ENCODE measurements around the gene XXYLT1. TPM values are rescaled to one million over a fixed set of nuclear protein-coding genes. Genes with fewer than 3 reads are reported as not detected.

XXYLT1 gene
- total RNA-seq, 1 experiment from 2014 or later = 23.4 TPM

- Mint-ChIP-seq H3K4me1 (peaks cover 14% of the 10 kb centered on the region), H3K36me3 (no peaks in the 10 kb centered on the region), H3K4me3 (no peak overlapping the region), H3K9me3 (no peaks in the 10 kb centered on the region), H3K27me3 (ENCODE audit: low read depth) (no peaks in the 10 kb centered on the region), H3K27ac (no peak overlapping the region)
- ATAC-seq (no peak), DNase-seq (ENCODE audit: low spot score) (no peak)
- ChIA-PET POLR2A (no interaction called here), CTCF (no interaction called here)
- TF ChIP-seq, protein P1, sequence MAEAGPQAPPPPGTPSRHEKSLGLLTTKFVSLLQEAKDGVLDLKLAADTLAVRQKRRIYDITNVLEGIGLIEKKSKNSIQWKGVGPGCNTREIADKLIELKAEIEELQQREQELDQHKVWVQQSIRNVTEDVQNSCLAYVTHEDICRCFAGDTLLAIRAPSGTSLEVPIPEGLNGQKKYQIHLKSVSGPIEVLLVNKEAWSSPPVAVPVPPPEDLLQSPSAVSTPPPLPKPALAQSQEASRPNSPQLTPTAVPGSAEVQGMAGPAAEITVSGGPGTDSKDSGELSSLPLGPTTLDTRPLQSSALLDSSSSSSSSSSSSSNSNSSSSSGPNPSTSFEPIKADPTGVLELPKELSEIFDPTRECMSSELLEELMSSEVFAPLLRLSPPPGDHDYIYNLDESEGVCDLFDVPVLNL (CRISPR knock-in tag; IDR thresholded peaks at IDR 0.05; ENCODE audit: borderline replicate concordance, low read depth) = no peak
- TF ChIP-seq CBFB (CRISPR knock-in tag; IDR thresholded peaks at IDR 0.05; ENCODE audit: low read depth) (no peak), ZNF232 (CRISPR knock-in tag; IDR thresholded peaks at IDR 0.05) (no peak), ATF2 (CRISPR knock-in tag; IDR thresholded peaks at IDR 0.05; ENCODE audit: borderline replicate concordance, low read depth) (no peak), ETV6 (CRISPR knock-in tag; IDR thresholded peaks at IDR 0.05) (no peak), ZBTB43 (CRISPR knock-in tag; IDR thresholded peaks at IDR 0.05) (no peak), HMGA2 (CRISPR knock-in tag; IDR thresholded peaks at IDR 0.05) (no peak), NFE2L1 (CRISPR knock-in tag; IDR thresholded peaks at IDR 0.05) (no peak)
Observed at GRCh38 chr3:195075199-195075940, 195.6 kb downstream of the XXYLT1 start.

DNA sequence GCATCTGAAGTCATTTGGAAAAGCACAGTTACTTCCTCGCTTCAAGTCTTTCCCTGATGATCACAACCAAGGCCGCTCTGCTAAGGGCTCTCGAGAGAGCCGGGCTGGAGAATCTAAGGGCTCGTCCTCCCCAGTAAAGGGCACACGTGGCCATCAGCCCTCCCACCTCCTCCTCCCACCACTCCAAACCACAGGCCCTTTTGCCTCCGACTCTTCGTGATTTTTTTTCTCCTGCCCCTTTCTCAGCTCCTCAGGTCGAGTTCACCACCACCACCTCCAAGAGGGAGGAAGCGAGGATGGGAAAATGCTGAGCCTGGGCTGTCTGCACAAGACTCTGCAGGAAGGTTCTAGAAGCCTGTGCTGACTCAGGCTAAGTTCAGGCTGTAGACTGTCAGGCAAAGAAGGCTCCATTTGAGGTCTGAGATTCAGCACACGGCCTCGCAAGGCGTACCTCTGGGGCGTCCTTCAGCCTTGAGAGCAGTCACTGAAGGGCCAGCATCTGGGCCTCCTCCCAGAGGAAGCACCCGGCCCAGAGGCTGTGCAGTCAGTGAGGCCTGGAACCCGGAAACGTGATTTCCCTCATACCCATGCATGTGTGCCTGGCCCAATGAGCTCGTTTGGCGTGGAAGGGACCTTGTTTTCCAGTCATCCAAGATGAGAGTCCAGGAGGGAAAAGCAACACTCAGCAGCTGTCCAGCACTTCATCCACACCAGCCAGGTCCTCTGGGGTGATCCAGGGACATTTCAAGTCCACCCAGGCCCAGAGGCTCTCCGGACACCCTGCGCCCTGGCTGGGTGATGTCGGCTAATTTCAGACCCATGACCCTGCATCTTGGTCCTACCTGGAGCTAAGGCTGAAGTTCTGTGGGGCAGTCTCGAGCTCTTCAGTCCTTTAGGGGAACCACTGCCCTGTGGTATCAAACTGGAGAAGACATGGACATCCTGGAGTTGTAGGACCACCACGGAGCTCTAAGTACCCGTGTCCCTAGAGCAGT is 196.8 kb downstream of the XXYLT1 start:
- DNase-seq (ENCODE audit: low spot score) = no peak
- TF ChIP-seq ZNF416 (CRISPR knock-in tag; IDR thresholded peaks at IDR 0.05) = no peak
- TF ChIP-seq, protein P2, sequence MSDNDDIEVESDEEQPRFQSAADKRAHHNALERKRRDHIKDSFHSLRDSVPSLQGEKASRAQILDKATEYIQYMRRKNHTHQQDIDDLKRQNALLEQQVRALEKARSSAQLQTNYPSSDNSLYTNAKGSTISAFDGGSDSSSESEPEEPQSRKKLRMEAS (CRISPR knock-in tag; IDR thresholded peaks at IDR 0.05) = no peak
- TF ChIP-seq, protein P3, sequence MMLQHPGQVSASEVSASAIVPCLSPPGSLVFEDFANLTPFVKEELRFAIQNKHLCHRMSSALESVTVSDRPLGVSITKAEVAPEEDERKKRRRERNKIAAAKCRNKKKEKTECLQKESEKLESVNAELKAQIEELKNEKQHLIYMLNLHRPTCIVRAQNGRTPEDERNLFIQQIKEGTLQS (CRISPR knock-in tag; conservative IDR thresholded peaks at IDR 0.05) = no peak
- no peak for TF ChIP-seq ZNF263 (CRISPR knock-in tag; IDR thresholded peaks at IDR 0.05; ENCODE audit: low read depth)
- TF ChIP-seq, protein P1 (CRISPR knock-in tag; IDR thresholded peaks at IDR 0.05; ENCODE audit: borderline replicate concordance, low read depth) = no peak
- no peak for ATAC-seq
- Mint-ChIP-seq H3K4me3 (no peak overlapping the region), H3K4me1 (peaks cover 5% of the 10 kb centered on the region; the same call in 1 of the 2 replicates), H3K27me3 (ENCODE audit: low read depth) (no peaks in the 10 kb centered on the region), H3K36me3 (peaks cover 2% of the 10 kb centered on the region; the same call in 1 of the 2 replicates), H3K27ac (no peak overlapping the region), H3K9me3 (no peaks in the 10 kb centered on the region)
- POLR2A ChIA-PET = no interaction called here
- CTCF ChIA-PET = interaction anchor here (1.3 kb wide), 1 partner anchor 13 kb away, joined by 3 read pairs; no protein-coding TSS in a partner anchor

DNA sequence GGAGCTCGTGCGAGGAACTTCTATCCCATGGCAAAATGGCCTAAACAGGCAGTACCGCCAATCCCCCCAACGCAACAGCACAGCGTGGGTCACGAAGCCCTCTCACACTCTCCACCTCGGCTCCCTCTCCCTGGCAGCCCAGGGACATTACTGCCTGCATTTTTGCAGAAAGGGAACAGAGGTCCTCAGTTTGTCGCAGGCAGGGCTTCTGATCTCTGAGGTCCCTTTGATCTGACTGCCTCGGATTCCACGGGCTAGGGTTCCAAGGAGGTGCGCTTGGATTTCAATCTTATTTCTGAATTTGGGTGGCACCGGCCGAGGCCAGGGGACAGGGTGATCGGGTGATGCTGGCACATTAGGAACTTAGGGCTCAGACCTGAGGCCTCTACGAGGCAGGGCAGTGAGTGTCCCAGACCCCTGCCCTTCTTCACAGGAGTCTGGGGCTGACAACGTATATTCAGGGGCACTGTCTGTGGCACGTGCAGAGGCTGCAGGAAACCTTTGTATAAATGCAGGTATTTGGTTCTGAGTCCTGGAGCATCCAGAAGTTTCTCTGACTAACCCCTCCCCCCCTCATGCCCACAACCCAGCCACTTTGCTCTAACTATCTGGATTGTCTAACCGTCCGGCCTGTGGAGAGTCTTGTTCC is 197.9 kb downstream of the XXYLT1 start:
- Mint-ChIP-seq H3K4me3 (no peak overlapping the region), H3K4me1 (no peaks in the 10 kb centered on the region), H3K27ac (no peak overlapping the region), H3K27me3 (ENCODE audit: low read depth) (no peaks in the 10 kb centered on the region), H3K36me3 (peaks cover 10% of the 10 kb centered on the region), H3K9me3 (no peaks in the 10 kb centered on the region)
- ATAC-seq = no peak
- POLR2A ChIA-PET = no interaction called here
- CTCF ChIA-PET = no interaction called here
- no peak for DNase-seq (ENCODE audit: low spot score)
- TF ChIP-seq ATF1 (CRISPR knock-in tag; IDR thresholded peaks at IDR 0.05) (no peak), SOX15 (CRISPR knock-in tag; IDR thresholded peaks at IDR 0.05) (no peak), PREB (CRISPR knock-in tag; IDR thresholded peaks at IDR 0.05; ENCODE audit: borderline replicate concordance) (no peak), ELF4 (CRISPR knock-in tag; IDR thresholded peaks at IDR 0.05; ENCODE audit: low read depth) (no peak), CREB1 (CRISPR knock-in tag; IDR thresholded peaks at IDR 0.05) (no peak), NFATC4 (CRISPR knock-in tag; IDR thresholded peaks at IDR 0.05) (no peak), HMGA2 (CRISPR knock-in tag; IDR thresholded peaks at IDR 0.05) (no peak)
- TF ChIP-seq, protein P4, sequence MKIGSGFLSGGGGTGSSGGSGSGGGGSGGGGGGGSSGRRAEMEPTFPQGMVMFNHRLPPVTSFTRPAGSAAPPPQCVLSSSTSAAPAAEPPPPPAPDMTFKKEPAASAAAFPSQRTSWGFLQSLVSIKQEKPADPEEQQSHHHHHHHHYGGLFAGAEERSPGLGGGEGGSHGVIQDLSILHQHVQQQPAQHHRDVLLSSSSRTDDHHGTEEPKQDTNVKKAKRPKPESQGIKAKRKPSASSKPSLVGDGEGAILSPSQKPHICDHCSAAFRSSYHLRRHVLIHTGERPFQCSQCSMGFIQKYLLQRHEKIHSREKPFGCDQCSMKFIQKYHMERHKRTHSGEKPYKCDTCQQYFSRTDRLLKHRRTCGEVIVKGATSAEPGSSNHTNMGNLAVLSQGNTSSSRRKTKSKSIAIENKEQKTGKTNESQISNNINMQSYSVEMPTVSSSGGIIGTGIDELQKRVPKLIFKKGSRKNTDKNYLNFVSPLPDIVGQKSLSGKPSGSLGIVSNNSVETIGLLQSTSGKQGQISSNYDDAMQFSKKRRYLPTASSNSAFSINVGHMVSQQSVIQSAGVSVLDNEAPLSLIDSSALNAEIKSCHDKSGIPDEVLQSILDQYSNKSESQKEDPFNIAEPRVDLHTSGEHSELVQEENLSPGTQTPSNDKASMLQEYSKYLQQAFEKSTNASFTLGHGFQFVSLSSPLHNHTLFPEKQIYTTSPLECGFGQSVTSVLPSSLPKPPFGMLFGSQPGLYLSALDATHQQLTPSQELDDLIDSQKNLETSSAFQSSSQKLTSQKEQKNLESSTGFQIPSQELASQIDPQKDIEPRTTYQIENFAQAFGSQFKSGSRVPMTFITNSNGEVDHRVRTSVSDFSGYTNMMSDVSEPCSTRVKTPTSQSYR (CRISPR knock-in tag; IDR thresholded peaks at IDR 0.05) = no peak

Measured in WTC11 (cell line).